Activated CD4-positive, alpha-beta T cell treated with anti-CD3 and anti-CD28 coated beads, Interleukin-2, amount 50 U/mL, for 1 hour (primary cell): Measurements from ENCODE around the gene ADAMTS2.

Experiments
- DNase-seq: peaks from one replicate; pipeline ENCODE4 v3.0.0-alpha.2; 2020

ADAMTS2 gene

DNA sequence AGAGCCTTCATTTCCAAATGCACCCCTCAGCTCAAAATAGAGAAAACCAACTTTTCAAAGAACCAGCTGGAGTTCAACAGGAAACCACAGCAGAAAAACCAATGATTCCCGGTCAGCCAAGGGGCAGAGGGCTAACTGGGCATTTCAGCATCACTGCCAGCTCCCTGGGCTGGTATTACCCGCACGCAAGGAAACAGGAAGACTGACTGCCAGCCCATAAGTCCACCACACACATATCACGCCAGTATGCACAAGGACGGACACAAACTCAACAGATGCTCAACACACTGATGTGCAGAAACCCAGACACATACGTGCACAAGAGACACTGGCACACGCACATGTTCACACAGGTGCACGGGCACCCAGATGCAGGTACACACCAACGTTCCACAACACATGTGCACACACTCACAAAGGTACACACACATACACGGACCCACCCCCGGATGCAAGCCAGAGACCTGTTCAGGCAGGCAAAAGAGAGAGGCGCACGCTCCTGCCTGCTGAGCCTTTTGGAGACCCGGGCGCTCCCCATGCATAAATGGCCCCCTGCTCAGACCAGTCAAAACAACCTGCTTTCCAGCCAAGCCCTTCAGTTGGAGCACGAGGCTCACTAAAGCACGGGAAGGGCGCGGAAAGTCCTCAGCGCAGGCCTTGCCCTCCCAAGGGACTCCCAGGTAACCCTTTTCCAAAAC lies 2.1 kb downstream of the ADAMTS2 start:
- DNase-seq = no peak

DNA sequence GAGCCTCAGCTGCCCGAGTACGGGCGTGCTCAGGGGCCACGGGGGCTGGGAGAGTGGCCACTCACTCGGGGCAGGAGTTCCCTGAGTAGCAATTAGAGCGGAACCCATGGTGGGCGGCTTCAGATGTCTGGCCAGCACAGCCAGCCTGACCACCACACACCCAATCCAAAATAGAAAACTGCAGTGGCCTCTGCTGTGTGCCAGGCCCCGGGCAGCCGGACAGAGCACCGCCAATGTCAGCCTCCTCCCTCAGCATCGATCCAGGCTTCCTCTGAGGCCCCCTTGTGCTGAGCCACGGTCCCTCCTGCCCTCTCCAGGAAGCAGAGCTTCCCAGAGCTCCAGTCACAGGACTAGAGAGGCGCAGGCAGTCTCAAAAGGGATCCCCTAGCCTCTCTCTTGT lies 2.7 kb downstream of the ADAMTS2 start:
- no peak for DNase-seq

DNA sequence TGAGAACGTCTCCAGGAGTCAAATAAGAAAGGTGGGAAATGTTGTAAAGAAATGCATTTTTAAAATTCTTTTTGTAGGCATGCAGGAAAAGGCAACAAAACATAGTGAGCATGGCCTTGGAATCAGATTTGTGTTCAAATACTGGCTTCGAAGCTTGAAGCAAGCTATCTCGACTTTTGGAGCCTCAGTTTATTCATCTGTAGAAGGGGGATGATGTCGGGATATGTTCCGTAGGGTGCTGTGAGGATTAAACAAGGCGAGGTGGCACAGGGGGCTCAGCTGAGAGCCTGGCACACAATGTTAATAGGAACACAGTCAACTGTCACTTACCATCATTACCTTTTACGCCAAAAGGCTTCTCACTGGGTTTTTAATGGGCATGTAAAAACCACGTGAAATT lies 4.8 kb downstream of the ADAMTS2 start:
- no peak for DNase-seq

DNA sequence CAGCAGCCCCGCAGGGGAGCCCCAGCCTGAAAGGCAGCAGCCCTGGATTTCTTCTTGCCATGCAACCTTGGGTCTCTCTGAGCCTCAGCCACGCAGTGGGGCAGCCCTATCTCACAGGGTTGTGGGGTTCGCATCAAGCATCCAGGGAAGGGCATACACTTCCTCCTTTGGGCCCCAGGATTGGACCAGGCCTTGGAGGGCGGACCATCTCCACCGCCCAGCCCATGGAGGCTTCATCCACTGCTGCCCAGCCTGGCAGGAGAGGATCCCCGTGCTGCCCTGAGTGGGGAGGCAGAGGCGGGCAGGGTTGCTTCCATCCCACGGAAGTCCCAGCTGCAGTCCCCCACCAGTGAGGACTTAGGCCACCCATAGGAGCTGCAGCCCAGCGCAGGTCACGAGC lies 5.3 kb downstream of the ADAMTS2 start:
- DNase-seq = no peak

DNA sequence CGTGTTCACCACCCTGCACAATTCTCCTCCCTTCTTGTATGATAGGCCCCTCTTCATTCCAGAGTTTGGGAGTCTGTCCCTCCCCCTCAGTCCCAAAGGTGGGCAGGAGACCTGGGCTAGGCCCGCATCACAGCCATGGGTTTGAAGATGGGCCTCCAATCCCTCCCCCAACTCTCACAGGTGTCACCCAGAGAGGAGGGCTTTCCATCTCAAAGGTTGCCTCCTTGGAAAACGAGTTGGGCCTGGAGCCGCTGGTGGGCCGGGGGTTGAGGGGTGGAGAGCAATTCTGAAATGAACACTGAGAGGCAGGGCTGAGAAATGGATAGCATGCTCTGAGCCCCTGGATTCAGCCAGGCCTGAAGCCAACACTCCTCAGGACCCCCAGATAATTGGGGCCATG lies 6.2 kb downstream of the ADAMTS2 start:
- DNase-seq = no peak

DNA sequence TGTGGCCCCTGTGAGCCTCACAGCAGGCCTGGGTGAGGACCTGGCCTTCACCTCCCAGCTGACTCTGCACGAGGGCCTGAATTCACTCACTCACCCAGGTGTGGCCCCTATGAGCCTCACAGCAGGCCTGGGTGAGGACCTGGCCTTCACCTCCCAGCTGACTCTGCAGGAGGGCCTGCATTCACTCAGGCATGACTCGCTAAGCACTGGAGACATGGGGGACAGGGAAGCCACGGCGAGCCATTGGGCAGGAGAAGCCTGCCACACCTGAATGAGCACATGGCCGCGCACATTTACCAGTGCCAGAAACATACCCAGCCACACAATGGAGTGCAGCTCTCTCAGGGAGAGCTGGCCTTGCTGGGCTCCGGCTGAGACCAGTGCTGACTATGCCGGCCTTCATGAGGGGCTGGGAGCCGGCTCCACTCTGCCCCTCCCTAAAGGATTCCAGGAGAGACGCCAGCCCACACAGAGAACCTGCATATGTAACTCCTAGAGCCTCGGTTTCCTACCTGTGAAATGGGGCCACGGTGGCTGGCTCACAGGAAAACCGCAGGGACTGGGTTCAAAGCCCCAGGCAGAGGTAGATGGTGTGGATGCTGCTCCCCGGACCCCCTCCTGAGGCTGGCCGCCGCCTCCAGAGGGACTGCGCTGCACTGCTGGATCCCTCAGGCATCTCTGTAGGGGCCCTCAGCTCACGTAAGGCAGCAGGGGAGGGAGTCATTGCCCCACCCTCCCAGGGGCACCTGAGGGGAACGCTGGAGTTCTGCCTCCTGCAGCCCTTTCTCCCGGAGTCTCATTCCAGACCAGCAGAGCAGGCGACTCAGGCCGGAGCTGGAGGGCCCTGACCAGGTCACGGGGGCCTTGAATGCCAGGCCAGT lies 7.2 kb downstream of the ADAMTS2 start:
- no peak for DNase-seq

DNA sequence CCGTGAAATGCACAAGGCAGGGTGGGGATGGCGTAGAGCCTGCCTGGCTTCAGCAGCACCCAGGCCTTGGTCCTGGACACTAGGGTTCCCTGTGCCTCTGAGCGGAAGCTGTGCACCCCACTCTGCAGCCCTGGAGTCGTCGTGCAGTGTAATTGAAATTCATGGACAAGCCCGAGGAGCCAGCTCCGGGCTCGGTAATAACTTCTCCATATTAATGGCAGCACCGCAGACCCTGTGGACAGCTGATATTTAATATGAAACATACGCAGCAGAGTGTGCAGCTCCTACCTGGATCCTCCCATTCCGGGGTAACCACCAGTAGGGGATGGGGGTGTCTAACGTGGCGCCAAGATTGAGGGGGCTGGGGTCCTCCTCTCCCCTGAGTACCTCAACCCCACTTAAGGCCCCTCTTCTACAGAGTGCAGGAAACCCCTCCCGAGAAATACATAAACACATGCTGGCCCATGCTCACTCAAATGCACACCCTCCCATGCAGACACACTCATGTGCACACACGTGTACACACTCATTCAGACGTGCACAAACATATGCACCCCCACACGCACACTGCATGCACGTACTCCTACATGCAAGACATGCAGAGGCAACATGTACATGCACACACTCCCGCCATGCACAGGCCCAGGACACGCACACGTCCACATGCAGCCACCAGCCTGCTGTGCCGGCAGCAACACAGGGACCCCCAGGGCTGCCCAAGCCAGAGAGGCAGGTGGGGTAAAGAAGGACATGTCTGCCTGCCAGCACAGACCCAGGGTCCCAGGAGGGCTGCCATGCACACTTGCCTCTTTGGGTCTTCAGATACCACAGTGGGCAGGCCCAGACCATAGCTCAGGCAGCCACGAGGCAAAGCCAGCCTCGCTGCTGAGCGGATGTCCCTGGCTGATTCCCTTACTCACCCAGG lies 8.1 kb downstream of the ADAMTS2 start:
- no peak for DNase-seq

DNA sequence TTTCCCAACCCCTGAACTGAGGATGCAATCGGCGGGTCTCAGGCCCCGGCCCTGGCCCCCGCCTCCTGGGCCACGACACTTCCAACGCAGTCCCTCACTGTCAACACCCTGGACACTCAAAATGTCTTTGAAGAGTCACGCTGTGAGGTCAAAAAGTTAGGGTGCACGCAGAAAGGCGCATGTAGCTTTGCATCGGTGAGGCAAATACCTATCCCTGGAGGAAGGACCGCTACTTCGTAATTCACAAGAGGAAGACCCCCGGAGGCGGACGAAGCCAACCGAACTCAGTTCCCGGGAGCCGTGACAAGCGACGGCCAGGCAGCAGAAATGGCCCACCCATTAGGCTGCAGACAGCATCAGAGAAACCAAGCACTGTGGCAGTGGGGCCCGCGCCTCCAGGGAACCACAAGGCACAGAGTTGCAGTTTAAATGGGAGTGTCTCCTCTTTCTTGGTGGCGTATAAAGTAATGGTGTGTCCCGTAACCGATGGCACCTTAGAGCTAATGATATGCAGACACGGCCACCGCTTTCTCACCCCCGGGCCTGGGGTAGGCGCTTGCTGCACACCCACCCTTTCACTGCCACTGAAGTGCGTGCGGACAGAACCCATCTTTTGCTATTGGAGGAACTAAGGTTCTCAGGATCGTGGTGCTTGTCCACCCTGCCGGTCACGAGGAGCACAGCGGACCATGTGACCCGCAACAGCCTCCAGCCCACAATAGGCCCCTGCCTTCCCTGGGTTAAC lies 9.0 kb downstream of the ADAMTS2 start:
- DNase-seq = no peak

DNA sequence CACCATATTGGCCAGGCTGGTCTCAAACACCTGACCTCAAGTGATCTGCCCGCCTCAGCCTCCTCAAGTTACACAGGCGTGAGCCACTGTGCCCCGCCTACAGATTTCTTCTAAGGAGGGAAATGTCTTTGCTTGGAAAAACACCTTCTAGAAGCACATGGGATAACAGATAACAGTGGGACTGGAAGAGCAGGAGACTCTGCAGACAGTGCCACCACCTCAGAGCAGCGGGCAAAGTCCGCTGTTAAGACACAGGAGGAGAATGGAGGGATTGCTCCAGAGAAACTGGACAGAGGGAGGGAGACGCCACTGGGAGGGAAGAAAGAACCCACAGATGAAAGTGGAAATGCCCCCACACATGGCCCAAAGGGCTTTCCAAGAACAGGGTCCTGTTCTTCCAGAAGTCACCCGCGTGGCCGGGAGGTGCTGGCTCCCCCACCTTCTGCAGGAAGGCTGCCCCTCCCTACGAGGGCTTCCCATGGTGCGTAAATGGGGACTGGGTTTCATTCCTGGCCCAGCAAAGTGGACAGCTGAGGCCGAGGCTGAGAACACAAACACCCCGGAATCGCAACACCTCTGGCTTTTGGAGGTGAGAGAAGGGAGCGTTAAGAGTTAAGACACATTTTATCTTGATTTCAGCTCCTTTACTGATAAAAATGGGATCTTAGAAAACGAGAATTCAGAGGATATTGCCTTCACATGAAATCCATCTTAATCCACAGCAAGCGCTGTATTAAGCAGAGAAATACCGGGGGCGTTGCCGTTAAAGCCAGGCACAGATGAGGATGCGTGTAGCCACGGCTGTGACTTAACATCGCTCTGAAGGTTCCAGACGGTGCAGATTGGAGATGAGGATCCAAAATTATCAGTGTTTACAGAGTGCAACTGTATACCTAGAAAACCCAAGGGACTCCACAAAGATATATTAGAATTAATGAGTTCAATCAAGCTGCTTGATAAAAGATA lies 11.2 kb downstream of the ADAMTS2 start:
- DNase-seq = no peak

DNA sequence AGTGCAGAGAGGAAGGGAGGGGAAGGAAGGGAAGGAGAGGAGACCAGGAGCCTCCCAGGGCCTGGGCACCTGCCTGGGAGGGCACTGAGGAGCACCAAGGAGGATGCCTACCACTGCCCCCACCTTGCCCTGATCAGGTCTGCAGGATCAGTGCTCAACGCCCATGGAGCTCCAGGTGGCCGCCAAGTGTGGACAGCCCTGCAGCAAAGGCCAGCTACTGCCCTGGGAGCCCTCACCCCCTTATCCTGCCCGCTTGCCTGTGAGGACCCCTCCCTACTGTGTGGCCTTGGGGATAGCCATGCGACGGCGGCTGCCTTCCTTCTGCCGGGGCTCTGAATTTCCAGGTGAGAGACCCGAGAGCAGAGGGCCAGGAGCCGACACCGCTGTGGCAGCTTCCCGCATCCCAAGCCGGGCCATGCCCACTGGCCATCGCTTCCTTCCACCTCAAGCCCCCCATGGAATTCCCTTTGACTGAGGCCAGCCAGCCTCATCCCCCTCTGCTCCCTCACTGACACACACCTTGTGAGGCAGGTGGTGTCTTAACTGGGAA lies 12.4 kb downstream of the ADAMTS2 start:
- no peak for DNase-seq

DNA sequence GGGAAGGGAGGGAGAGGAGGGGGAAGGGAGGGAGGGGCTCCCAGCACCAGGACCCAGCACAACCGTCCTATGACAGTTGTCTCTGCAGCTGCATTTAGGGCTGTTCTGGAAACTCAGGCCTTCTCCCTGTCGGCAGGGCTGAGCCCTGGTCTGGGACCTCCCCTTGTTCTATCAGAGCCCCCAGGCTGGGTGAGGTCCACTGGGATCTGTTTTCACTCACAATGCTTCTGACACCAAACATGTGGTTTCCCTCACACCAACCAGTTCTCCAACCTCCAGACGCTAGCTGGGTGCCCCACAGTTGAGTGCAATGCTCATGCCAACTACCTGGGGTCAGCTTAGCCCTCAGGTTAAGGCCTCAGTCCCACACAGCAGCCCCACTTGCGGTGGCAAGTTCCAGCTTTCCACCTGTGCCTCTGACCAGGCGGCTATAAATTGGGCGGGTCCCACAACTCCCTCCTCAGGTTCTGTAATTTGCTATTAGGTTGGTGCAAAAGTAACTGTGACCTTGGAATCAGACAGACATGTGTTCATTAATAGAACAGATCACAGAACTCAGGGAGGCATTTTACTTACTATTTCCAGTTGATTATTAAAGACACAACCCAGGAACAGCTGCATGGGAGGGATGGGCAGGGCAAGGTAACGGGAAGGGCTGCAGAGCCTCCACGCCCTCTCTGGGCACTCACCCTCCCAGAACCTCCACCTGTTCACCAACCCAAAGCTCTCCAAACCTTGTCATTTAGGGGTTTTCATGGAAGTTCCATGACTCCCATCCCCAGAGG lies 13.5 kb downstream of the ADAMTS2 start:
- DNase-seq = no peak

DNA sequence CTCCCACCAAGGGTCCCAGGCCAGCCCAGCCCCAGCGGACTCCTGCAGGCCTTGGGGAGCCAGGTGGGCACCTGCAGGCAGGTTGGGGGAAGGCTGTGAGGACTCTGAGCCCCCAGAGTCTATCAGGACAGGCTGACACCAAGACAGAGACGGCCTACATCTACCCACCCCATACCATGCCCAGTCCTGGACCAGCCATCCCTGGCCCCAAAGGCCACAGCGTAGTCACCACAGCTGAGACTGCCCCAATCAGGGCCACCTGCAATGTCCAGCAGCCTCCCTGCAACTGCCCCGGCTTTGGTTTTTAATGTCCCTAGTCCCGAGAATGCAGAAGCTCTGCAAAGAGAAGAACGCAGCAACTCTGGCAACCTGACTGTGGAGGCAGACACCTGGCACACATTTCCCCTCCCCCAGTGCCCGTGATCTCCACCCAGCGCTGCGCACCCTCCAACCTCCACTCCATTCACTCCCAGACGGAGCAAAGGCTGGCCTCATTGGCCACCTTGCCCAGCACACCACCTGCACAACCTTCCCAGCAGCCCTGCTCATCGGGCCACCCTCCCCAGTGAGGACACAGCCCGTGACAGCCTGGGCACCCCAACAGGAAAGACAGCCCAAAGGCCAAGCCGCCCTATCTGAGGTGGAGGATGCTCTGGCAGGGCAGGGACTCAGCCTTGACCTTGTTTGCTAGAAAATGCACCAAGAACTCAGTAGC lies 14.9 kb downstream of the ADAMTS2 start:
- DNase-seq = no peak

DNA sequence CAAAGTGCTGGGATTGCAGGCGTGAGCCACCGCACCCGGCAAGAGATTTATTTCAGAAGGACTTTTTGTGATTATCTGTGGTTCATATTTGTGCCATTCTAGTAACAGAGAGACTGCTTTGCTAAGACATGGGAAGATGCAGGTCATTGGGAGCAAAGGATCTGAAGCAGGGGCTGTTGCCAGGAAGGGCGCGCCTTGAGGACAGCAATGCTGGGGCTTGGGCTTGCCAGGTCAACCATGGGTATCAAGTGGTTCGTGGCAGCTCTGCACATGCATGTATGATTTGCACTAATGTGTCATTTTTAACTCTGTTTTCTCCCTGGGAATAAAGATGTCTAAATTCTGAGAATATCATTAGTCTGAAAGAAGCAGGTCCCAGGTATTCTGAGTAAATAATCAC lies 17.0 kb downstream of the ADAMTS2 start:
- no peak for DNase-seq

DNA sequence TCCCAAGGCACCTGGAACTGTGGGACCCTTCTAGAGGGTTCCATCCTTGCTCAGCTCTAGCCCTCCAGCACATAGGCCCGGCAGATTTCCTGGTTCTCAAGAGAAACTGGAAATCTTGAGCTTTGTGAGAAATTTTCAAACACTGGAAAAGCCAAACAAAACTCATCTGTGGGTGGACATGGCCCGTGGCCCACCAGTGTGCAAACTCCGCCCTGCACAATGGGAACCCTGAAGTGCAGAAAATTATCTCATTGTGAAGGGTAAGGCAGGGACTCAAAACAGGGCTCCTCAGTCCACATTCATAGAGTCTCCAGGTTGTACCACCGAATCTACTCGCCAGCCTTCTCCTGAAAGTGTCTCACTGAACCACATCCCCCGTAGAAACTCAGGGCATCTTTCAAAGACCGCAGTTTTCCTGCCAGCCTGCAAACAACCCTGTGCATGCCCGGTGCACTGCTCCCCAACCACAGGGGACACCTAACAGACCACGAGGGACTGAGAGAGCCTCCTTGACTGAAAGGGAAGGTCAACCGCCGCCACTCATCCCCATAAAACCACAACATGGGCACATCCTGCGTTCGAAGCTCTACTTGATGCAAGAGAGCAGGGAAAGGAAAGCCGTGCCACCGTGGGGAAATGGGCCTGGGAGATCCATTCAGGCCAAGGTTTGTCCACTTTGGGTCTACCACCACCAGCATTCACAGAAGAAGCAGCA lies 18.1 kb downstream of the ADAMTS2 start:
- no peak for DNase-seq

DNA sequence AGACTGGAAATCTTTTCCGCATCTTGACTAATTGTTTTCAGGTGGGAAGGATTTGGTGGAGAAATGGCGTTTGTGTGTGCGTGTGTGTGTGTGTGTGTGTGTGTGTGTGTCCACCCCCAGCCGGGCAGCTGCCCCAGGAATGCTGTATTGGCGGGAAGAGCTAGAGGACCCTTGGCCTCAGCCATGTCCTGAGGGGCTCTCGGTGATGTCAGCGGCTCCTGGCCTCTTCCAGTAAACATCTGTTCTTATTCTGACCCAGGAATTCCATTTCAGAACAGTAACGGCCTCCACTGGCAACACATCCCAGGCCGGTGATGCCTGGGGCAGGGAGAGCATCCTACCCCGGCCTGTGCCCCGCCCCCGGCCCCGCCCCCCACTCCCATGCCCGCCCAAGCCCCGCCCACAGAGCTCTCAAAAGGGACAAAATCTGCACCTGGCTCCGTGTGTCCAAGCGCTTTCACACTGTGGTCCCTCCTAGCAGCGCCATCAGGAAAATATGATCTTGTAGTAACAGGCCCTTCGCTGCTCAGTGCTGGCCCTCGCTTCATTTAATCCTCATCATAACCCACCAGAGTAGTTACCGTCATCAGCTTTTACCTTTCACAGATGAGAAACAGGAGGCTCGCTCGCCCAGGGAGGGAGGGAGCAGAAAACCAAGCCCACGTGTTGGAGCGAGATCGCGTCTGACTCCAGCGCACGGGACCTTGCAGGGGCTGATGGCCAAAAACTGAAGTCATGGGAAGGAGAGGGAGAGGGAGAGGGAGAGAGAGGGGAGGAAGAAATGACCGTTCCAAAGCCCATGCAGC lies 18.9 kb downstream of the ADAMTS2 start:
- DNase-seq = no peak

DNA sequence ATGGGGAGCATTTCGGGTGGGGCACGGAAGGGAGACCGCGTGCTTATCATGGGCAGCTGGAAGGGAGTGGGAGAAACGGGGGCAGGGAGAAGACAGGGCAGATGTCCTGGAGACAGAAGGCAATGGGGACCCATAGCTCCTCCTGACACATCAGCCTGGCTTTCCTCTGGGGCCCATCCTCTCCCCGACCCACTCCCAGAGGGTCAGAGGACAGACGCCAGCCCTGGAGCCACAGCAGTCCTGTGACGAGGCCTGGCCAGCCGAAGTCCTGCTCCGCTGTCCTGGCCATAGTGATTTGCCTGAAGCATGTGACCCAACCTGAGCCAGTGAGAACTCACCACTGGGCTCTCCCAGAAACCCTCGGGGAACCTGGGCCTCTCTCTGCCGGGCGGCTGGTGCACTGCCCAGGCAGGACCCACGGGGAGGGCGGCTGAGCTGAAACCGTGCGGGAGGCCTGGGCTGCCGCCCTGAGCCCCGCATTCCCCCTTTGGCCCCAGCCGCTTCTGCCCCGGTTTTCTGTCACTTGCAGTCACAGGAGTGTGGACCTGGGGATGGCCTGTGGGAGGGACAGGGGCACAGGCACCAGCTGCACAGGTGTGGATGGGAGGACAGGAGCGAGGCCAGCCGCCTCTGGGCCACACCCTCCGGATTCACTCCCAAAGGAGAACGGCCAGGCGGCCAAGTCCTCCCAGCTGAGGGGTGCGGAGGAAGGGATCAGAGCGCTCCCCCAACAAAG lies 19.8 kb downstream of the ADAMTS2 start:
- no peak for DNase-seq

DNA sequence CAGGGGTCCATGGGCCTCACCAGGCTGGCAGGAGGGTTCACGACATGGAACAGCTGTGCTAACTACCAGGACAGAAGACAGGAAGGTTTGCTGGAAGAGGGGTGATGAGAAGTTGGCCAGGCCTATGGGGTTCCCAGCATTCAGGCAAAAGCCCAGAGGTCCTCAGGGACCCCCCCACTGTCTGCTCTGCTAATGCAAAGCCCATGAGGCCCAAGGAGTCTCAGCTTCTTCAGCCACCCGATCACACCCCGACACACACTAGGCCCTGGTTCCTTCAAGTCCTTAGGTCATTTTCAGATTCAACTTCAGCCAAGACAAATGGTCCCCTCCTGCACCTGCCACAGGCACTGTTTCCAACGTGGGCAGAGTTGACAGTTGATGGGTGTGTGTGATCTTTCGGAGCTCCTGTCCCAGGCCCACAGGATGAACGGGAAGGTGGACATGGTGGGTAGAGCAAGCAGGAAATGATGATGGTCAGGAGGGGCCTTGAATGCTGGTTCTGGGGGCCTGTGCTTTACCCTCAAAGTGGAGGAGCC lies 20.4 kb downstream of the ADAMTS2 start:
- DNase-seq = no peak
